ENCODE data around the gene ITGB1. TPM values are rescaled to one million over a fixed set of nuclear protein-coding genes. Genes with fewer than 3 reads are reported as not detected.

The ITGB1 gene
- total and polyA plus RNA-seq, 2 experiments from 2014 or later, result 3,297 to 5,235 TPM

GRCh38 chr10:32985341-32985764 lies 27.3 kb upstream of the ITGB1 start:
- Histone ChIP-seq H3K27me3 (replicated peaks; ENCODE audit: insufficient read depth) (no peaks in the 10 kb centered on the region), H3K4me3 (peak overlapping the region; percentile 30; the same call in 1 of the 2 replicates), H3K4me1 (ENCODE audit: insufficient read depth) (peaks cover 61% of the 10 kb centered on the region), H3K79me2 (ENCODE audit: insufficient read depth) (peaks cover 32% of the 10 kb centered on the region), H3K9me3 (ENCODE audit: low read depth) (no peaks in the 10 kb centered on the region), H4K20me1 (ENCODE audit: insufficient read depth) (no peaks in the 10 kb centered on the region), H3K4me2 (ENCODE audit: unreplicated experiment) (peak overlapping the region; percentile 59), H3K27ac (peak overlapping the region; percentile 100), H2AFZ (no peak overlapping the region), H3F3A (ENCODE audit: insufficient read depth) (peaks cover 55% of the 10 kb centered on the region), H3K9ac (peak overlapping the region; percentile 63), H3K9me2 (ENCODE audit: insufficient read depth) (no peaks in the 10 kb centered on the region), H3K36me3 (ENCODE audit: low read depth) (no peaks in the 10 kb centered on the region)
- WGBS, 2 experiments (ENCODE audit: low coverage in 1 of 2, low lambda C conversion rate in 2 of 2, missing lambda C conversion rate in 2 of 2), result 88 to 90% methylated on average over 4 of the region's 4 CpGs
- no peak for DNase-seq
- in situ Hi-C loops (cut with MboI), result no loop called here
- TF ChIP-seq EZH2phosphoT487 (IDR thresholded peaks at IDR 0.05; ENCODE audit: insufficient read depth, low read depth), result no peak
- TF ChIP-seq EZH2 (IDR thresholded peaks at IDR 0.05; ENCODE audit: insufficient read depth, poor library complexity, severe bottlenecking), result no peak

- Histone ChIP-seq H4K20me1 (ENCODE audit: insufficient read depth) (no peaks in the 10 kb centered on the region), H3K27ac (peak overlapping the region; percentile 100), H3K27me3 (replicated peaks; ENCODE audit: insufficient read depth) (no peaks in the 10 kb centered on the region), H3K4me1 (ENCODE audit: insufficient read depth) (peaks cover 74% of the 10 kb centered on the region), H3K9ac (peak overlapping the region; percentile 76), H3F3A (ENCODE audit: insufficient read depth) (peaks cover 67% of the 10 kb centered on the region), H3K4me3 (peak overlapping the region; percentile 37), H3K4me2 (ENCODE audit: unreplicated experiment) (peak overlapping the region; percentile 56), H3K9me2 (ENCODE audit: insufficient read depth) (no peaks in the 10 kb centered on the region), H3K9me3 (ENCODE audit: low read depth) (no peaks in the 10 kb centered on the region), H2AFZ (no peak overlapping the region), H3K36me3 (ENCODE audit: low read depth) (no peaks in the 10 kb centered on the region), H3K79me2 (ENCODE audit: insufficient read depth) (peaks cover 32% of the 10 kb centered on the region)
- TF ChIP-seq EZH2 (IDR thresholded peaks at IDR 0.05; ENCODE audit: insufficient read depth, poor library complexity, severe bottlenecking) (no peak), EZH2phosphoT487 (IDR thresholded peaks at IDR 0.05; ENCODE audit: insufficient read depth, low read depth) (no peak)
- in situ Hi-C loops (cut with MboI), result no loop called here
- 85 to 92% methylated on average over 4 of the region's 4 CpGs for WGBS, 2 experiments (ENCODE audit: low coverage in 1 of 2, low lambda C conversion rate in 2 of 2, missing lambda C conversion rate in 2 of 2)
- no peak for DNase-seq
Observed at GRCh38 chr10:32984003-32984600, 26.1 kb upstream of the ITGB1 start.

- peak overlapping the region; percentile 56 for H3K4me2 ChIP-seq (ENCODE audit: unreplicated experiment)
- no peaks in the 10 kb centered on the region for H3K27me3 ChIP-seq (replicated peaks; ENCODE audit: insufficient read depth)
- TF ChIP-seq EZH2 (IDR thresholded peaks at IDR 0.05; ENCODE audit: insufficient read depth, poor library complexity, severe bottlenecking) (no peak), EZH2phosphoT487 (IDR thresholded peaks at IDR 0.05; ENCODE audit: insufficient read depth, low read depth) (no peak)
- no peak overlapping the region for H2AFZ ChIP-seq
- peak overlapping the region; percentile 76 for H3K9ac ChIP-seq
- peaks cover 76% of the 10 kb centered on the region for H3F3A ChIP-seq (ENCODE audit: insufficient read depth)
- H3K9me2 ChIP-seq (ENCODE audit: insufficient read depth), result no peaks in the 10 kb centered on the region
- peaks cover 77% of the 10 kb centered on the region for H3K4me1 ChIP-seq (ENCODE audit: insufficient read depth)
- H3K9me3 ChIP-seq (ENCODE audit: low read depth), result no peaks in the 10 kb centered on the region
- H3K79me2 ChIP-seq (ENCODE audit: insufficient read depth), result peaks cover 32% of the 10 kb centered on the region
- no peaks in the 10 kb centered on the region for H4K20me1 ChIP-seq (ENCODE audit: insufficient read depth)
- in situ Hi-C loops (cut with MboI), result no loop called here
- peak; percentile 96 for DNase-seq
- WGBS, 2 experiments (ENCODE audit: low coverage in 1 of 2, low lambda C conversion rate in 2 of 2, missing lambda C conversion rate in 2 of 2), result 12% methylated on average over 4 of the region's 4 CpGs
- H3K27ac ChIP-seq, result peak overlapping the region; percentile 100
- no peaks in the 10 kb centered on the region for H3K36me3 ChIP-seq (ENCODE audit: low read depth)
- peak overlapping the region; percentile 53 for H3K4me3 ChIP-seq
Observed at GRCh38 chr10:32982911-32983909, 25.2 kb upstream of the ITGB1 start.

GRCh38 chr10:32982293-32982709 lies 24.3 kb upstream of the ITGB1 start:
- Histone ChIP-seq H3K9me2 (ENCODE audit: insufficient read depth) (no peaks in the 10 kb centered on the region), H3K79me2 (ENCODE audit: insufficient read depth) (peaks cover 24% of the 10 kb centered on the region), H3K9ac (peak overlapping the region; percentile 96), H3K27me3 (replicated peaks; ENCODE audit: insufficient read depth) (no peaks in the 10 kb centered on the region), H3K4me3 (peak overlapping the region; percentile 68), H3K4me2 (ENCODE audit: unreplicated experiment) (peak overlapping the region; percentile 92), H3K4me1 (ENCODE audit: insufficient read depth) (peaks cover 77% of the 10 kb centered on the region), H3K36me3 (ENCODE audit: low read depth) (no peaks in the 10 kb centered on the region), H3K9me3 (ENCODE audit: low read depth) (no peaks in the 10 kb centered on the region), H3K27ac (peak overlapping the region; percentile 100), H3F3A (ENCODE audit: insufficient read depth) (peaks cover 76% of the 10 kb centered on the region), H2AFZ (no peak overlapping the region), H4K20me1 (ENCODE audit: insufficient read depth) (no peaks in the 10 kb centered on the region)
- in situ Hi-C loops (cut with MboI), result no loop called here
- DNase-seq, result peak; percentile 92
- 1% methylated on average over 9 of the region's 9 CpGs for WGBS, 2 experiments (ENCODE audit: low coverage in 1 of 2, low lambda C conversion rate in 2 of 2, missing lambda C conversion rate in 2 of 2)
- no peak for TF ChIP-seq EZH2phosphoT487 (IDR thresholded peaks at IDR 0.05; ENCODE audit: insufficient read depth, low read depth)
- TF ChIP-seq EZH2 (IDR thresholded peaks at IDR 0.05; ENCODE audit: insufficient read depth, poor library complexity, severe bottlenecking), result no peak
